Stimulated activated naive CD8-positive, alpha-beta T cell treated with anti-CD3 and anti-CD28 coated beads, Interleukin-15, amount 100 ng/mL, for 72 hours (primary cell): ENCODE data around the gene KLHL29.
"Not testable (repeated sequence)": the region's sequence is repeated elsewhere in the genome, so short reads cannot be mapped to it uniquely, and the experiment has no call there.

Experiments used
- ATAC-seq: fragments of 150-1000 bp; cut with Tn5 transposase; 2 replicates; pipeline ENCODE4 v1.10.0; 2021; ENCODE audit warnings: mild to moderate bottlenecking, moderate library complexity
- DNase-seq, 2 donors: peaks; one replicate each; pipeline ENCODE4 v3.0.0; 2021 to 2022
- H3K27ac Mint-ChIP-seq, 2 donors: one replicate each; pipeline ENCODE4 v1.8.0; 2022; ENCODE audit warnings: mild to moderate bottlenecking in 2 of 2, mixed read lengths in 2 of 2, moderate library complexity in 2 of 2
- H3K27me3 Mint-ChIP-seq: one replicate; pipeline ENCODE4 v1.8.0; 2022; ENCODE audit warnings: mixed read lengths
- H3K4me1 Mint-ChIP-seq: one replicate; pipeline ENCODE4 v1.8.0; 2022; ENCODE audit warnings: mild to moderate bottlenecking, mixed read lengths
- H3K4me3 Mint-ChIP-seq, 2 donors: one replicate each; pipeline ENCODE4 v1.8.0; 2022; ENCODE audit warnings: mild to moderate bottlenecking in 2 of 2, mixed read lengths in 2 of 2, moderate library complexity in 1 of 2
- H3K9me3 Mint-ChIP-seq, 2 donors: one replicate each; pipeline ENCODE4 v1.8.0; 2022; ENCODE audit warnings: mixed read lengths in 2 of 2

The KLHL29 gene

DNA sequence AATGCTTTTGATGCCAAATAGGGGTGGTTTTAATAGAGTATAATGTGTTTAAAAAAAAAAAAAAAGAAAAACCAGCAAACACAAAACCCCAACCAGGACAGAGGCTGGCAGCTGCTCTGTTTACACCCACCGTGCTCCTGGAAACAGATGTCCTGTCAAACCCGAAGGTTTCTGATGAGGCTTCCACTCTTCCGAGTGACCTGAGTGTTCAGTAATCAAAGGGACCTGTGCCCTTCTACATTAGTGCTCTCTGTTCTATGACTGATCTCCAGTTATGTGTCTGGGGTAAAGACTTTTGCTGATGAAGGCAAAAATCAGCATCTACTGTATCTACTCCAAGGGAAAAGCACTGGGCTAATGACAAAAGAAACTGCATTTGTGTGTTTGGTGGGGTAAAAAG lies 3.5 kb upstream of the KLHL29 start:
- no peak overlapping the region for H3K4me3 Mint-ChIP-seq
- DNase-seq, result no peak
- no peaks in the 10 kb centered on the region for H3K9me3 Mint-ChIP-seq
- peak overlapping the region; percentile 94 to 97 for H3K27ac Mint-ChIP-seq
- no peak for ATAC-seq
- H3K4me1 Mint-ChIP-seq, result peaks cover 38% of the 10 kb centered on the region
- peaks cover 44% of the 10 kb centered on the region for H3K27me3 Mint-ChIP-seq

DNA sequence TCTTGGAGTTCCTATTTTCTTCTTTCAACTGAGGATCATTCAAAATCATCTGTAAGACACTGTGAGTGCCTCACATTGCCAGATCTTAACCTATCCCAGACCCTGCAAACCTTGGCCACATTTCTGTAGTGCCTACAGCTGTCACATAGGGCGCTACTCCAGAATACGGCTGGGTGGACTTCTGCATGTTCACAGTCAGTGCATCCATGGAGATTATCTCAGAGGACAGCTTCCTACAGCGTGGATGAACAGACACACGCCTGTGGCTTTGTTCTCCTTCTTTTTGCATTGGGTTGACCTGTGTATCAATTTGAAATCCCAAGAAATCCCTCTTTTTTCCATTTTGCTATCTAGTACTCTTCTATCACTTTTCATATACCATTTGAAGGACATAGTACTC lies 1.9 kb upstream of the KLHL29 start:
- no peaks in the 10 kb centered on the region for H3K9me3 Mint-ChIP-seq
- H3K4me1 Mint-ChIP-seq, result peaks cover 34% of the 10 kb centered on the region
- no peak overlapping the region for H3K27ac Mint-ChIP-seq
- peaks cover 51% of the 10 kb centered on the region for H3K27me3 Mint-ChIP-seq
- no peak for DNase-seq
- no peak overlapping the region for H3K4me3 Mint-ChIP-seq
- ATAC-seq, result no peak

DNA sequence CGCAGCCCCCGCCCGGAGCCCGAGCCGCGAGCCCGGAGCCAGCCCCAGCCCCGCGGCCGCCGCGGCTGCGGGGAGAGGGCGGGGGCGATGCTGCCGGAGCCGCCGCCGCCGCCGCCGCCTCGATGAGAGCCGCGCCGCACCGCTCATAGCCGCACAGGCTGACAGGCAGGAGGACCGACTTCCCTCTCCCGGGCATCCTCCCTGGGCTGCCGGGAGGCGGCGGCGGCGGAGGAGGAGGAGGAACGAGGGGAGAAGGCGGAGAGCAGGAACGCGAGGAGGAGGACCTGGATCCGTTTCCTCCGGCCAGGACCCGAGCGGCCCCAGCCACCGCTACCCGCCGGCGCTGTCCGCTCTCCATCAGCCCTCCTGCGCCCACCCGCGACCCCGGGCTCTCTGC lies 370 bp downstream of the KLHL29 start:
- ATAC-seq (peak; percentile 49), DNase-seq (peak; percentile 27 to 29)
- Mint-ChIP-seq H3K27me3 (peaks cover 73% of the 10 kb centered on the region), H3K4me1 (peaks cover 30% of the 10 kb centered on the region), H3K27ac (no peak overlapping the region), H3K4me3 (peak overlapping the region; percentile 50 to 54), H3K9me3 (no peaks in the 10 kb centered on the region)

DNA sequence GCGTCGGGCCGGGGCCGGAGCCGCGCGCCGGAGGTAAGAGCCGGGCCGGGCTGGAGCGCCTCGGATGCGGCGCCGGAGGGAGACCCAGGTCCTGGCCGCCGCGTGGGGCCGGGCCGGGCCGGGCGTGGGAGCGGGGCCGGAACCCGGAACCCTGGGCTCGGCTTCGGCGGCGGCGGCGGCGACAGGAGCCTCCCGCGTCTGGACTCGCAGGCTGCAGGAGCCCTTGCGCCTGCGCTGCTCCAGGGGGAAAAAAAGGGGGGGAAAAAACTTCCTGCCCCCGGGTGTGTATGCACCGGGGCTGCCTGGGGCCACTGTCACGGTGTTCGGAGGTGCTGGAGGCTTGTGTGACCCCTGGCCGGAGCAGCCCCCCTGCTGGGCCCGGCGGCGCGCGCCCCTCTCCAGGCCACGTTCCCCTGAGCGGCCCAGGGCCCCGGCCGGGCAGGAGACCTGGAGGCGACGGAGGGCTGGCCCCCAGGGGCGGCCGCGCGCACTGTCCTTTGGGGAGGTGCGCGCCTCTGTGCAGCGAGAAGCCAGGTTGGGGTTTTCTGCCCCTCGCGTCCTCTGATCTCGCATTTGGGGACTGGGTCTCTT lies 864 bp downstream of the KLHL29 start:
- Mint-ChIP-seq H3K4me1 (peaks cover 25% of the 10 kb centered on the region), H3K9me3 (no peaks in the 10 kb centered on the region), H3K27ac (no peak overlapping the region), H3K4me3 (peak overlapping the region; percentile 84 to 90), H3K27me3 (peaks cover 76% of the 10 kb centered on the region)
- peak; percentile 11 for ATAC-seq
- DNase-seq, result peak in 1 of 2 donors; percentile 25

DNA sequence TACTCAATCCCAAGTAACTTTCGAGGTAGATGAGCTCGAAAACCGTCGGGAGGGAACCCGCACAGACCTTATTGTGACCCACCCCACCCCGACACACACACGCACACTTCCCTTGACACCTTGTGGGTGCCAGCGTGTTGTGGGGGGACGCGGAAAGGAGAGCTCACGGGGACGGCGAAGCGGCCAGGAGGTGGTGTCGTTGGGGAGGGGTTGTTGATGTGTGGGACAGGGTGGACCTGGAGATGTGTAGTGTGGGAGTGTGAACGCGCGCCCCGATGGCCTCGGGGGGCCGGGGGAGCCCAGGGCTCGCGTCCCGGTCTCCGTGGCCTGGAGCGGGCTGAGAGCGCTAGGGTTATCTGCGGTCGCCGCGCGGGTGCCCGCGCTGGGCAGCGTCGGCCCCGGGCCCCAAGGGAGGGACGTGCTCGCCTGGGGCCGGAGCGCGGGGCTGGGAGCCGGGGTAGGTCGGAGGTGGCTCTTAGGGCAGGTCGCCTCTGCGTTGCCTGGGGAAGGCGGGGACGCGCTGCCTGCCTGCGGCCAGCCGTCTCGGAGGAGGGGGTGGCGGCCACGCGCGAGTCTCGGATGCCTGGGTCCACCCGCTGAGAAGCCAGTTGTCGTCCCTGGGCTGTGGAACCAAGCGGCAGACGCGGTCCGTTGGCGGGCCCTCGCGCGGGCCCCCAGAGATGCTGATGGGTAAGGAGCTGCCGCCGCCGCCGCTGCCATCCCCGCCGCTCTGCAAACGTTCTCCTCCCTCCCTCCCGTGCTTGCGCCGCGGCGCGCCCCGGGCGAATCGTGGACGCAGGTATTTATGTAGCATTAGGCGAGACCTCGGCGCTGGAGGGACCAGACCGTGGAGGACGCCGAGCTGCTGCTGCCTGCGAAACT lies 1.6 kb downstream of the KLHL29 start:
- H3K27me3 Mint-ChIP-seq, result peaks cover 84% of the 10 kb centered on the region
- DNase-seq, result peak in 1 of 2 donors; percentile 25

DNA sequence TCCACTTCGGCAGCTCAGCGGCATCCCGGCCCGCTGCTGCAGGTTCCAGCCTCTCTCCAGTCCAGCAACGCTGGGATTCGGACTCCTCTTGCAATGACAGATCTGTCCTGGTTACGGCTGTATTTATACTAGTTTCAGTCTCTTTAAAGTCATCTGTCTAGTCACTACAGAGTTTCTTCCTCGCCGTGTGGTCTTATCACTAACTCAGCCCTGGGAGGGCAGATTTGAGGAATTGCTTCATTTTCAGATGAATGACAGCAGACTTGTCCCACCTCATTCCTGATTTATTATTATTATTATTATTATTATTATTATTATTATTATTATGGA lies 2.2 kb downstream of the KLHL29 start:
- peaks cover 87% of the 10 kb centered on the region for H3K27me3 Mint-ChIP-seq
- ATAC-seq (no peak), DNase-seq (no peak)
- peak overlapping the region; percentile 84 to 90 for H3K4me3 Mint-ChIP-seq
- no peak overlapping the region for H3K27ac Mint-ChIP-seq
- peaks cover 15% of the 10 kb centered on the region for H3K4me1 Mint-ChIP-seq
- no peaks in the 10 kb centered on the region for H3K9me3 Mint-ChIP-seq

More for the DNA sequence above, 1.6 kb downstream of the KLHL29 start:
- Mint-ChIP-seq H3K27ac (no peak overlapping the region), H3K4me1 (peaks cover 17% of the 10 kb centered on the region), H3K9me3 (no peaks in the 10 kb centered on the region), H3K4me3 (peak overlapping the region; percentile 84 to 90)
- peak; percentile 24 for ATAC-seq

DNA sequence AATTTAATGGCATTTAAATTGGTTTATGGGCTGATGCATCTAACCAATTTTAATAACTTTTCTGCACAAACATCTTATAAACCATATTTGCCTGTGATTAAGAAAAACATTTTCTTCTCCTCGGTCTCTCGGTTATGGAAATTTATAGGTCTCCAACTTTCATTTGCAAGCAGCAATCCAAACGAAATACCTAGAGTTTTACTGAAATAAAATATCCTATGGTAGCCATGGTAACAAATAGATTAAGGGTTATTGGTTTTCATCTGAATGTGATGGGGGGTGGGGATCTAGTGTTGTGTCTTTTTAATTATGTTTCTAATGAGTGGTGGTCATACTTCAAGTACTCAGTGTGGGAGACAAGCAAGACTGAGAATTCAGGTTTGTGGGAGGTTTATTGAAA lies 2.9 kb downstream of the KLHL29 start:
- peaks cover 15% of the 10 kb centered on the region for H3K4me1 Mint-ChIP-seq
- H3K27ac Mint-ChIP-seq, result no peak overlapping the region
- peaks cover 87% of the 10 kb centered on the region for H3K27me3 Mint-ChIP-seq
- no peaks in the 10 kb centered on the region for H3K9me3 Mint-ChIP-seq
- DNase-seq (no peak), ATAC-seq (no peak)
- H3K4me3 Mint-ChIP-seq, result no peak overlapping the region

DNA sequence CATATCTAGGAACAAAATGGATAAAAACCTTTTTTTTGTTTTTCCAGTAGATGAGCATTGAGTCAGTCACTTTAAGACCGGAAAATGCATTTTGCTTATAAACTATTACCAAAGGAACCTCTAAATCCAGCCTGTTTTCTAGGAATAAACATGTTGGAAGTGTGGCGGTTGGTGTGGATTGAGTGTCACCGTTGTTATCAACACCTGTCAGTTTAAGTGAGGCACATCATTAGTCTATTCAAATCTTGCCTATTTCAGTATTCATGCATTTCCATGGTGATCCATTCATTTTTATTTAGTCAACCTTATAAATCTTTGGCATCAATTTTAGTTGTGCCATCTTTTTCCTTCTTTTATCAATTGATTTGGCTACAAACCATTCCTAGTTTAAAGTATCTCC lies 3.3 kb downstream of the KLHL29 start:
- ATAC-seq (no peak), DNase-seq (no peak)
- no peaks in the 10 kb centered on the region for H3K9me3 Mint-ChIP-seq
- no peak overlapping the region for H3K4me3 Mint-ChIP-seq
- no peak overlapping the region for H3K27ac Mint-ChIP-seq
- peaks cover 15% of the 10 kb centered on the region for H3K4me1 Mint-ChIP-seq
- H3K27me3 Mint-ChIP-seq, result peaks cover 87% of the 10 kb centered on the region

DNA sequence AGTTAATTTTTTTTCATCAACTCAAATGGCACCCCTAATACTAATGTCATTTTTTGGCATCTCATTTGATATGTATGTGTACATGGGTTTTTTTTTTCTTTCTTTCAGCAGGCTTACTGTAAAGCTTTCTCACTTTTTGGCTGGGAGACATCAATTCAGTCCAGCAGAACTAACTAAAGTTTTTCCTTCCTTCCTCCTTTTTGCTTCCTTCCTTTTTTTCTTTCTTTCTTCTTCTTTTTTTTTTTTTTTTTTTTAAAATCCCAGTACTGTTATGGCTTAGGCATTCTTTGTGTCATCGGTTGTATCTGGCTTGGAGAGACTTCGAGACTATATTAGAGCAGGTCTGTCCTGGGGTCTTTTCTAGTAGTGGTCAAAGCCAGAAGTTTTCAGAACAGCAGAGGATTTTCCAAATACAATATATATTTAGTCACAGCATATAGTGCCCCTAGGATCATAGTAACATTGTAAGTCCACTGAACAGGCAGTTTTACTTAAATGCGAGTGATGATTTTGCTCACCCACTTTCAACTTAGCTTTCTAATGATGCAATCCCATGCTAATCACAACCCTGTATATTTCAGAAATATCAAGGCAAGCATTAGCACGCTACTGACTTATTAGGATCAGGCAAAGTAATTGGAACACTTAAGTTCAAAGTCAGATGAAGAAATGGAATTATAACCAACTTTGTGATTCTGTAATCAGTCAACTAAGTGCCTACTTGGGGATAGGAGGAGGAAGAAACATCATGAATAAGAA lies 4.0 kb downstream of the KLHL29 start:
- H3K9me3 Mint-ChIP-seq, result no peaks in the 10 kb centered on the region
- peaks cover 87% of the 10 kb centered on the region for H3K27me3 Mint-ChIP-seq
- no peak for ATAC-seq
- H3K4me1 Mint-ChIP-seq, result peaks cover 15% of the 10 kb centered on the region
- DNase-seq, result no peak
- H3K27ac Mint-ChIP-seq, result no peak overlapping the region
- H3K4me3 Mint-ChIP-seq, result no peak overlapping the region

DNA sequence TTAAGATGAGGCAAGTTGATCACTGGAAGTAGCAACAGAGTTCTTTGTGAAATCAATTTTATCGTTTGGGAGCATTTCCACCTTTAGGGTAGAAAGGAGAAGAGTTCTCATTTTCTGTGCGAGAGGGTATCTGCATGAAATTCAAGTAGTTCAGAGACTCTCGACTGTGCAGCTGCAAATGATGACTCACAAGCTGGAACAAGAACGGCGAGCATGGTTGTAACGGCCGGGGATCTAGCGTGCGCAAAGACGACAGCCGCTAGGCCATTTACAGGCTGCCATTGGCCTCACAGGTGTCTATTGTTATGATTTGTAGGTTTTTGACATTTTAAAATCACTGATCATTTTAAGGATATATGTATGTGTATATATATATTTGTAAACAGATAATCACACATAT lies 5.2 kb downstream of the KLHL29 start:
- Mint-ChIP-seq H3K27me3 (peaks cover 92% of the 10 kb centered on the region), H3K27ac (no peak overlapping the region), H3K4me1 (peaks cover 9% of the 10 kb centered on the region), H3K4me3 (no peak overlapping the region), H3K9me3 (no peaks in the 10 kb centered on the region)
- ATAC-seq, result no peak
- DNase-seq, result no peak

DNA sequence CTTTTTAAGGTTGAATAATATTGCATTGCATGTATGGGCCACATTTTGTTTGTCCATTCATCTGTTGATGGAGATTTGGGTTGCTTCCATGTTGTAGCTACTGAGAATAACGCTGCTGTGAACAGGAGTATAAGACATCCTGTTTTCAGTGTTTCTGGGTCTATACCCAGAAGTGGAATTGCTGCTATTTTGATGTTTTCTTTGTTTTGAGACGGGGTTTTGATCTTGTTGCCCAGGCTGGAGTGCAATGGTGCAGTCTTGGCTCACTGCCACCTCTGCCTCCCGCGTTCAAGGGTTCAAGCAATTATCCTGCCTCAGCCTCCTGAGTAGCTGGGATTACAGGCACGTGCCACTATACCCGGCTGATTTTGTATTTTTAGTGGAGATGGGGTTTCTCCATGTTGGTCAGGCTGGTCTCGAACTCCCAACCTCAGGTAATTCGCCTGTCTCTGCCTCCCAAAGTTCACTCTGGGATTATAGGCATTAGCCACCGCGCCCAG lies 6.3 kb downstream of the KLHL29 start:
- not testable (repeated sequence) for H3K4me1 Mint-ChIP-seq, H3K4me3 Mint-ChIP-seq, H3K9me3 Mint-ChIP-seq, DNase-seq, ATAC-seq, H3K27ac Mint-ChIP-seq
- H3K27me3 Mint-ChIP-seq, result peaks cover 90% of the 10 kb centered on the region

DNA sequence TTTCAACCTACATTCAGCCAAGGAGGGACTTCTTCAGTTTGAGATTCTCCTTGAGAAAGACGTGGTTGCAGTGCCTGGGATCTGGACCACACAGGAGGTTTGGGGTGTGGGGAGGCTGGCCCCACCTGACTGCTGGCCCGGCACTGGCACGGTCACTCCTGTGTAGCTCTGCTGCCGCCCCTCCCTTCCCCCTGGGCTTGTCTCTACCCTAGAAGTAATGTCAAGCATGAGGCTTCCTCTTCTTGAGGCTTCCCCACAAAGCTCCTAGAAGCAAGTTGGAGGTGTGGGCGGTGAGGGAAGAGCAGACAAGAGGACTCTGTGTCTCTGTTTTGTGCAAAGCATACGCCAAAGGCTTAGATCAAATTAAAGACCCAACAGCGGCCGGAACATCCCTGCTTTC lies 8.7 kb downstream of the KLHL29 start:
- Mint-ChIP-seq H3K27me3 (peaks cover 67% of the 10 kb centered on the region), H3K27ac (no peak overlapping the region), H3K9me3 (no peaks in the 10 kb centered on the region)

DNA sequence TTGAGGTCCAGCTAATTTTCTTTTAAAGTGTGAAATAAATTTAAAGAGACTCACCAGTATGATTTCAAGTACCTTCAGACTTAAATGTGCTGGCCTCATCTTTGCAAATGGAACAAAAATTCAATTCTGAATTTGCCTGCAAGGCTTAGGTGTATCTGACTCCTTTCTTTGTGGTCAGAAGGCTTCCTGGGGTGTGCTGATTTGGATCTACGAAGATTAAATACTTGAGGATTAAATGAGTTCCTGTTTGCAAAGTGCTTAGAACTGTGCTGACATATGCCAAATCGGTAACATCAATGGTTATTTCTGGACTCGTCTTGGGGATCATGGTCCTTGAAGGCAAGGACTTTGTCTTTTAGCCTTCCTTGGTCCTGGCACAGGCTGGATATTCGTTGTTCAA lies 9.7 kb downstream of the KLHL29 start:
- H3K9me3 Mint-ChIP-seq, result no peaks in the 10 kb centered on the region
- H3K27me3 Mint-ChIP-seq, result peaks cover 57% of the 10 kb centered on the region
- H3K4me3 Mint-ChIP-seq, result no peak overlapping the region
- no peak overlapping the region for H3K27ac Mint-ChIP-seq
- H3K4me1 Mint-ChIP-seq, result no peaks in the 10 kb centered on the region
- DNase-seq (no peak), ATAC-seq (no peak)

More for the DNA sequence above, 8.7 kb downstream of the KLHL29 start:
- Mint-ChIP-seq H3K4me3 (no peak overlapping the region), H3K4me1 (no peaks in the 10 kb centered on the region)
- ATAC-seq (no peak), DNase-seq (no peak)

DNA sequence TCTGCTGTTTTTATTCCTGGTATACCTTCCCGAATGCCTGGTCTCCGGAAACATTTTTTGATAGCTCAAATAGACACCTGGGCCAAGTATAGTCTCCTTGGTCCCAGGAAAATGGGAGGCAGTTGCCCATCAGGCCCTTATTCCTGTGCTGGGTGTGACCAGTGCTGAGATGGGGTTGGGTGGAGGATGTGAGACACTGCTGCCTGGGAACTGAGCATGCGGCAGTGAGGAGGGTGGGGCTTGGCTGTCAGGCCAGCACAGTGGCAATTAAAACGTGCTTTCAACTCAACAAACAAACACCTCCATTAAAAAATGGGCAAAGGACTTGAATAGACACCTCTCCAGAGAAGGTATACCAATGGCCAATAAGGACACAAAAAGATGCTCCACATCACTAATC lies 12.5 kb downstream of the KLHL29 start:
- Mint-ChIP-seq H3K27me3 (peaks cover 31% of the 10 kb centered on the region), H3K4me3 (no peak overlapping the region), H3K4me1 (no peaks in the 10 kb centered on the region), H3K27ac (no peak overlapping the region), H3K9me3 (no peaks in the 10 kb centered on the region)
- ATAC-seq (no peak), DNase-seq (no peak)

DNA sequence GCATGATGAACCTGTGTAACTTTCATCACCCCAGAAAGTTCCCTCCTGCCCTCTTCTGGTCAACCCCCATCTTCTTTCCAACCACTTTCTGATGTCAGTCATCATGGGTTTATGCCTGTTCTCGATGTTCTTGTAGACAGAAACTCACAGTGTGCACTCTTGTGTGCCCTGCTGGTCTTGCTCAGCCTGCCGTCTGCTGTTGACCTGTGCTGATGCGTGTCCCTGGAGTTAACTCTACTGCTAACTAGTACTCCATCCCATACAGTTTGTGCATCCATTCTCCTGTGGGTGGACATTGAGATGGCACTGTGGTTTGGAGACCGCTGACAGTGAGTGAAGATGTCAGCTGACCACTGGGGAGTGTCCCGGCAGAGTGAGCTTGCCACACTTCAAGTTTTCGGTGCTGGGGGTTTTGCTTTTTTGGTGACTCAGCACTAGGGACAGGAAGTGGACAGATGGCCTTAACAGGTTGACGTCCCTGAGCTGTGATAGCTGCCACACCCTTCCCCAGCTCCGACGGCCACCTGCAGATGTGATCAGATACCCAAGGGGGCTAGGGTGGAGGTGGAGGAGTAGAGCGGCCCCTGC lies 14.8 kb downstream of the KLHL29 start:
- Mint-ChIP-seq H3K9me3 (no peaks in the 10 kb centered on the region), H3K27ac (no peak overlapping the region), H3K4me1 (peaks cover 16% of the 10 kb centered on the region), H3K4me3 (no peak overlapping the region), H3K27me3 (peaks cover 8% of the 10 kb centered on the region)
- DNase-seq, result no peak
- ATAC-seq, result peak; percentile 66
